Keratinocyte (primary cell): ENCODE measurements around the gene SPAG6. TPM values are rescaled to one million over a fixed set of nuclear protein-coding genes. Genes with fewer than 3 reads are reported as not detected.

ENCODE experiments used
- DNase-seq: peaks from one replicate; pipeline ENCODE4 v3.0.0-alpha.2; 2011; ENCODE audit warnings: low read depth, missing footprints, low spot score
- FAIRE-seq: peaks from 2 replicates; lab custom pipeline; 2011; peaks lifted over from hg19 to GRCh38; lab: Jason Lieb, UNC
- H2AFZ ChIP-seq: 2 replicates; pipeline ENCODE4 v1.6.0; 2012; ENCODE audit warnings: low read length, control low read depth, inconsistent platforms; ENCODE audit not compliant: control insufficient read depth
- H3K27ac ChIP-seq: 2 replicates; pipeline ENCODE4 v1.5.1; 2011; ENCODE audit warnings: low read length; ENCODE audit not compliant: control insufficient read depth, insufficient read depth
- H3K27me3 ChIP-seq: 3 replicates; pipeline ENCODE4 v1.6.0; 2011; ENCODE audit warnings: low read length; ENCODE audit not compliant: control insufficient read depth, insufficient read depth; ENCODE audit errors: extremely low read depth
- H3K36me3 ChIP-seq, 2 experiments: 2 replicates in 1 of 2; 3 replicates in 1 of 2; pipeline ENCODE4 v1.5.1; 2011; ENCODE audit warnings: low read length in 2 of 2, mild to moderate bottlenecking in 1 of 2; ENCODE audit not compliant: control insufficient read depth in 2 of 2, insufficient read depth in 2 of 2; ENCODE audit errors: extremely low read depth in 1 of 2
- H3K4me1 ChIP-seq: 3 replicates; pipeline ENCODE4 v1.5.1; 2011; ENCODE audit warnings: low read length; ENCODE audit not compliant: control insufficient read depth, insufficient read depth; ENCODE audit errors: extremely low read depth
- H3K4me2 ChIP-seq: 3 replicates; pipeline ENCODE4 v1.6.0; 2011; ENCODE audit warnings: low read depth, low read length; ENCODE audit not compliant: control insufficient read depth, insufficient read depth; ENCODE audit errors: extremely low read depth
- H3K4me3 ChIP-seq, 3 experiments: fragments of 200-600 bp in 1 of 3; sonication (generic) in 1 of 3; 2 replicates in 2 of 3; 3 replicates in 1 of 3; pipeline ENCODE4 v1.5.1; 2011 to 2016; ENCODE audit warnings: low read length in 3 of 3, mild to moderate bottlenecking in 3 of 3, control low read depth in 2 of 3, inconsistent platforms in 1 of 3, low read depth in 1 of 3, mixed read lengths in 1 of 3, mixed run types in 1 of 3, moderate library complexity in 1 of 3; ENCODE audit not compliant: control insufficient read depth in 2 of 3, insufficient read depth in 2 of 3; ENCODE audit errors: extremely low read depth in 1 of 3
- H3K79me2 ChIP-seq: 2 replicates; pipeline ENCODE4 v1.6.0; 2012; ENCODE audit warnings: low read length; ENCODE audit not compliant: control insufficient read depth, insufficient read depth
- H3K9ac ChIP-seq: 3 replicates; pipeline ENCODE4 v1.6.0; 2011; ENCODE audit warnings: low read length; ENCODE audit not compliant: control insufficient read depth, insufficient read depth; ENCODE audit errors: extremely low read depth
- H3K9me1 ChIP-seq: 3 replicates; pipeline ENCODE4 v1.6.0; 2011; ENCODE audit warnings: low read length; ENCODE audit not compliant: control insufficient read depth, insufficient read depth; ENCODE audit errors: extremely low read depth
- H3K9me3 ChIP-seq: 2 replicates; pipeline ENCODE4 v1.5.1; 2012; ENCODE audit warnings: low read depth, low read length; ENCODE audit not compliant: control insufficient read depth
- H4K20me1 ChIP-seq: 3 replicates; pipeline ENCODE4 v1.6.0; 2011; ENCODE audit warnings: low read length; ENCODE audit not compliant: control insufficient read depth, insufficient read depth; ENCODE audit errors: extremely low read depth
- CTCF ChIP-seq, 3 experiments: IDR thresholded peaks in 1 of 3; conservative IDR thresholded peaks in 1 of 3; optimal IDR thresholded peaks in 1 of 3; 2 replicates in 2 of 3; 3 replicates in 1 of 3; pipeline versions ENCODE3 to v1.5.1; 2011; ENCODE audit warnings: low read length in 3 of 3, mild to moderate bottlenecking in 3 of 3, moderate library complexity in 2 of 3, control low read depth in 1 of 3, inconsistent platforms in 1 of 3; ENCODE audit not compliant: insufficient read depth in 2 of 3; ENCODE audit errors: extremely low read depth in 1 of 3
- EZH2 ChIP-seq: IDR thresholded peaks from one replicate; pipeline ENCODE4 v1.6.1; 2012; ENCODE audit warnings: inconsistent platforms, mild to moderate bottlenecking, low read length, moderate library complexity
- dilution Hi-C: fragments of 300-500 bp; cut with MboI; formaldehyde crosslinking; loops from one replicate; pipeline ENCODE4 v1.7.0; 2020; ENCODE audit warnings: low sequenced_read_pairs; ENCODE audit not compliant: extremely low pct_ligation_motif_present
- polyA plus RNA-seq, 5 experiments: library from polyadenylated mRNA; depleted of rRNA in 3 of 5; stranded (reverse) in 3 of 5; stranded (forward) in 1 of 5; unstranded in 1 of 5; fragments of >200 nt; gene quantifications; 1 replicate in 1 of 5; 2 replicates in 3 of 5; 3 replicates in 1 of 5; pipeline versions ENCODE4 v1.2.1 to v1.2.3, GENCODE V29; 2011 to 2012; ENCODE audit warnings: missing spikeins in 2 of 5, low read depth in 1 of 5, low replicate concordance in 1 of 5

SPAG6 gene
- polyA plus RNA-seq, 1 donor (not counting 4 experiments of a cell fraction or from before 2014, with no cell fraction given): not detected

DNA sequence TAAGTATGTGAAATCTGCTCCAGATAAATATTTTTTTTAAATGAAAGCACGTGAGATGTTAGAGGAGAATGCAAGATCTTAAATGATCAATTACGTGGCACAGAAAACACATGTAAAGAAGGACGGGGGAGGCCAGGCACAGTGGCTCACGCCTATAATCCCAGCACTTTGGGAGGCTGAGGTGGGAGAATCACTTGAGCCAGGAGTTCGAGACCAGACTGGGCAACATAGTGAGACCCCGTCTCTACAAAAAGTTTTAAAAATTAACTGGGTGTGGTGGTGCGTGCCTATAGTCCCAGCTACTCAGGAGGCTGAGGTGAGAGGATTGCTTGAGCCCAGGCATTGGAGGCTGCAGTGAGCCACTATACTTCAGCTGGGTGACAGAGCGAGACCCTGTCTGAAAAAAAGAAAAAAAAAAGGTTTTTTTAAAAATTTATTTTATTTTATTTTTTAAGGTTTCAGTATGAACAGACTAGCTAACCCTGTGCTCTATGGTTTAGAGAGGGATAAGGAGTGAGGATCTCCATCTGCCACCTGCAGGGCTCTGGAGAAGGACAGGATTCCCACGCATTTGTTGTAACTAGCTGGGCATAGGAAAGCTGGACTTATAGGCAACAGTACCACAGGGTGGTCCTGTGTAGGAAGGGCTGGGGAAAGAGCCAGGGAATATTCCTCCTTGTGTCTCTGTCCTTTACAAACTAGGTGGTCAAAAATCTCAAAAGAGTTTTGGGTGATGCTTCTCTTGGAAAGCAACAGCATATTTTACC is 113.2 kb downstream of the SPAG6 start:
- Histone ChIP-seq H3K4me3 (no peak overlapping the region), H3K27me3 (peaks cover 4% of the 10 kb centered on the region), H4K20me1 (no peaks in the 10 kb centered on the region), H3K4me1 (no peaks in the 10 kb centered on the region), H3K27ac (no peak overlapping the region), H3K9me3 (no peaks in the 10 kb centered on the region), H3K4me2 (no peak overlapping the region), H2AFZ (no peak overlapping the region), H3K79me2 (no peaks in the 10 kb centered on the region), H3K9me1 (no peaks in the 10 kb centered on the region), H3K36me3 (no peaks in the 10 kb centered on the region), H3K9ac (no peak overlapping the region)
- DNase-seq: no peak
- dilution Hi-C loops: no loop called here
- no peak for TF ChIP-seq CTCF (optimal IDR thresholded peaks at IDR 0.05 in 1 of 3, IDR thresholded peaks at IDR 0.05 in 1 of 3, conservative IDR thresholded peaks at IDR 0.05 in 1 of 3; ENCODE audit: extremely low read depth in 1 of 3, insufficient read depth in 2 of 3, low read length in 3 of 3)
- no peak for TF ChIP-seq EZH2
- FAIRE-seq: no peak

DNA sequence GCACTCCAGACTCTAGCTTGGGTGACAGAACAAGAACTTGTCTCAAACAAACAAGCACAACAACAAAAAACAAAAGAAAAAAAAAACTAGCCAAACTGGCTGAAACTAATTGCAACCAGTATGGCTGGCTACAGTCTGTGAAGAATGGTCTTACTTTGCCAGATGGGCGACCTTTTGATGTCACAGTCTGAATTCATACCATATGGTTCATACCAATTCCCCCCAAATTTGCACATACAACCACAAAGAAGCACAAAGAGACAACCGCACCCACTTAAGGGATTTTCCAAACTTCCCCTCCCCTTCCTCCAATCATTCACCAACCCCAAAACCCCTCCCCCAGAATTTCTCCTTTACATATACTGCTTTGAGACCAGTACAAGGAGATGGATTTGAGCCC is 114.2 kb downstream of the SPAG6 start:
- no peak for FAIRE-seq

More for the DNA sequence above, 114.2 kb downstream of the SPAG6 start:
- Histone ChIP-seq H3K9me1 (no peaks in the 10 kb centered on the region), H3K4me1 (no peaks in the 10 kb centered on the region), H3K27me3 (peaks cover 4% of the 10 kb centered on the region), H3K27ac (no peak overlapping the region), H3K36me3 (no peaks in the 10 kb centered on the region), H3K4me3 (no peak overlapping the region), H3K9ac (no peak overlapping the region), H4K20me1 (no peaks in the 10 kb centered on the region), H2AFZ (no peak overlapping the region), H3K4me2 (no peak overlapping the region), H3K9me3 (no peaks in the 10 kb centered on the region), H3K79me2 (no peaks in the 10 kb centered on the region)
- TF ChIP-seq EZH2 (no peak), CTCF (optimal IDR thresholded peaks at IDR 0.05 in 1 of 3, IDR thresholded peaks at IDR 0.05 in 1 of 3, conservative IDR thresholded peaks at IDR 0.05 in 1 of 3; ENCODE audit: extremely low read depth in 1 of 3, insufficient read depth in 2 of 3, low read length in 3 of 3) (no peak)
- no peak for DNase-seq
- dilution Hi-C loops: no loop called here
